ENCODE data around the gene RND3.

Gene RND3

DNA sequence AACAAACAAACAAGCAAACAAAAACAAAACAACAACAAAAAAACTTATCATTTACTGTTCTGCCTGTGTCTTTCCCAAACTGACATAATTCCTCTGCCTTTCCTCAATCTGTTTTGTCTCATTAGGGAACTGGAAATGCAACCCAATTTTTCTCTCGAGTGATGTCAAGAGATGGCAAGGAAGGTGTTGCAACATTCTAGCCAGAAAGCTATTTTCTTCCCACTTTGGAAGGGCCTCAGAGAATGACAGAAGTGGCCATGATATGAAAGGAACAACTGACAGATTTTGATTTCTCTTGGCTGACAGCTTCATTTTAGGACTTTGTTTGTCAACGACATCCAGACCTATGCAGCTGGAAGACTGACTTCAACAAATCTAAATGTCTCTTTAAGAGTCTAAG, 24.7 kb downstream of the RND3 start:
- no peak overlapping the region for H3K27ac ChIP-seq (ENCODE audit: low read length)
- TF ChIP-seq EZH2 (IDR thresholded peaks at IDR 0.05; ENCODE audit: borderline replicate concordance, low read depth, low read length, severe bottlenecking) = no peak
- TF ChIP-seq, protein P1, sequence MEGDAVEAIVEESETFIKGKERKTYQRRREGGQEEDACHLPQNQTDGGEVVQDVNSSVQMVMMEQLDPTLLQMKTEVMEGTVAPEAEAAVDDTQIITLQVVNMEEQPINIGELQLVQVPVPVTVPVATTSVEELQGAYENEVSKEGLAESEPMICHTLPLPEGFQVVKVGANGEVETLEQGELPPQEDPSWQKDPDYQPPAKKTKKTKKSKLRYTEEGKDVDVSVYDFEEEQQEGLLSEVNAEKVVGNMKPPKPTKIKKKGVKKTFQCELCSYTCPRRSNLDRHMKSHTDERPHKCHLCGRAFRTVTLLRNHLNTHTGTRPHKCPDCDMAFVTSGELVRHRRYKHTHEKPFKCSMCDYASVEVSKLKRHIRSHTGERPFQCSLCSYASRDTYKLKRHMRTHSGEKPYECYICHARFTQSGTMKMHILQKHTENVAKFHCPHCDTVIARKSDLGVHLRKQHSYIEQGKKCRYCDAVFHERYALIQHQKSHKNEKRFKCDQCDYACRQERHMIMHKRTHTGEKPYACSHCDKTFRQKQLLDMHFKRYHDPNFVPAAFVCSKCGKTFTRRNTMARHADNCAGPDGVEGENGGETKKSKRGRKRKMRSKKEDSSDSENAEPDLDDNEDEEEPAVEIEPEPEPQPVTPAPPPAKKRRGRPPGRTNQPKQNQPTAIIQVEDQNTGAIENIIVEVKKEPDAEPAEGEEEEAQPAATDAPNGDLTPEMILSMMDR (IDR thresholded peaks at IDR 0.05; ENCODE audit: borderline replicate concordance, extremely low read depth, low read length, poor library complexity, severe bottlenecking) = no peak
- H3K27me3 ChIP-seq (ENCODE audit: insufficient read depth, low read length, poor library complexity) = no peaks in the 10 kb centered on the region
- DNase-seq = no peak
- H2AFZ ChIP-seq (ENCODE audit: low read depth, low read length) = no peak overlapping the region
- no peaks in the 10 kb centered on the region for H3K79me2 ChIP-seq (ENCODE audit: insufficient read depth, low read length)
- no peaks in the 10 kb centered on the region for H4K20me1 ChIP-seq (ENCODE audit: insufficient read depth, low read length)
- H3K4me2 ChIP-seq (ENCODE audit: insufficient read depth, low read length) = no peak overlapping the region
- no peaks in the 10 kb centered on the region for H3K9me3 ChIP-seq (ENCODE audit: insufficient read depth, low read length, severe bottlenecking)
- H3K9ac ChIP-seq (ENCODE audit: low read depth, low read length) = no peak overlapping the region
- H3K4me1 ChIP-seq (ENCODE audit: insufficient read depth, low read length) = peaks cover 31% of the 10 kb centered on the region
- ATAC-seq (ENCODE audit: insufficient read depth, low read depth) = no peak
- H3K4me3 ChIP-seq (ENCODE audit: low read depth in 1 of 2, low read length in 2 of 2) = no peak overlapping the region
- no peaks in the 10 kb centered on the region for H3K36me3 ChIP-seq (ENCODE audit: insufficient read depth, low read length)

DNA sequence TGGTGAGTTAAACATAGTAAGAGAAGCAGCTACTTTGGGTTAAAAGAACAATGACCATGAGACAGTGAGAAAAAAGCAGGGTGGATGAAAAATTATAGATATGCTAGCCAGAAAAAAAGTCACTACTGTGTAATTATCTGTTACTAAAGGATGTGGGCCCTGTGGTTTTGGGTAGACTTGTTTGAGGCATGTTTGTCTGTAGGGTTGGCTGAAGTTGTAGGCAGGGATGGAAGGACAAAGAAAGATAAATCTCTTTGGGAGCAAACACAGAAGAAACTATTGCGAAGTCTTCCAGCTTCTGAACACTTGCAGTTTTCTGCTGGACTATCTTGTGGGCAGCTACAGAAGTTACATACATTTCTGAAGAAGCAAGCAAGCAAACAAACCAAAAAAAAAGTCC, 28.2 kb downstream of the RND3 start:
- Histone ChIP-seq H3K27ac (ENCODE audit: low read length) (peak overlapping the region; percentile 63), H3K27me3 (ENCODE audit: insufficient read depth, low read length, poor library complexity) (no peaks in the 10 kb centered on the region), H4K20me1 (ENCODE audit: insufficient read depth, low read length) (no peaks in the 10 kb centered on the region), H3K36me3 (ENCODE audit: insufficient read depth, low read length) (no peaks in the 10 kb centered on the region), H2AFZ (ENCODE audit: low read depth, low read length) (peak overlapping the region; percentile 4; the same call in 1 of the 2 replicates), H3K9me3 (ENCODE audit: insufficient read depth, low read length, severe bottlenecking) (no peaks in the 10 kb centered on the region), H3K4me2 (ENCODE audit: insufficient read depth, low read length) (peak overlapping the region; percentile 52), H3K4me3 (ENCODE audit: low read depth in 1 of 2, low read length in 2 of 2) (peak overlapping the region in 1 of 2 experiments; percentile 14; a peak in 2 of 4 replicates), H3K79me2 (ENCODE audit: insufficient read depth, low read length) (no peaks in the 10 kb centered on the region), H3K9ac (ENCODE audit: low read depth, low read length) (peak overlapping the region; percentile 33), H3K4me1 (ENCODE audit: insufficient read depth, low read length) (peaks cover 40% of the 10 kb centered on the region)
- TF ChIP-seq EZH2 (IDR thresholded peaks at IDR 0.05; ENCODE audit: borderline replicate concordance, low read depth, low read length, severe bottlenecking) = no peak
- TF ChIP-seq, protein P1 (IDR thresholded peaks at IDR 0.05; ENCODE audit: borderline replicate concordance, extremely low read depth, low read length, poor library complexity, severe bottlenecking) = no peak
- DNase-seq (peak; percentile 66), ATAC-seq (ENCODE audit: insufficient read depth, low read depth) (peak; percentile 96)

DNA sequence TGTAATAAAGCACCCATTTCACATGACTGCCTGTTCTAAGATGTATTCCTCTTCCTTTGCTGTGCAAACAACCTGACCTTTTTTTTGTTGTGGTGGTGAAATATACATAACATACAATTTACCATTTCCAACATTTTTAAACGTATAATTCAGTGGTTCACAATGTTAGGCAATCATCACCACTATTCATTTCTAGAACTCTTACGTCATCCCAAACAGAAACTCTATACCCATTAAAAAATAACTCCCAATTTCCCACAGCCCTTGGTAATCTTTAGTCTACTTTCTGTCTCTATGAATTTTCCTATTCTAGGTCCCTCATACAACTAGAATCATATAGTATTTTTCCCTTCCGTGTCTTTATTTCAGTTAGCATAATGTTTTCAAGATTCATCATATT, 36.7 kb downstream of the RND3 start:
- no peak overlapping the region for H3K4me3 ChIP-seq (ENCODE audit: low read depth in 1 of 2, low read length in 2 of 2)
- H2AFZ ChIP-seq (ENCODE audit: low read depth, low read length) = no peak overlapping the region
- H3K4me1 ChIP-seq (ENCODE audit: insufficient read depth, low read length) = peaks cover 50% of the 10 kb centered on the region
- no peaks in the 10 kb centered on the region for H3K27me3 ChIP-seq (ENCODE audit: insufficient read depth, low read length, poor library complexity)
- ATAC-seq (ENCODE audit: insufficient read depth, low read depth) (no peak), DNase-seq (no peak)
- H3K9ac ChIP-seq (ENCODE audit: low read depth, low read length) = no peak overlapping the region
- TF ChIP-seq, protein P1 (IDR thresholded peaks at IDR 0.05; ENCODE audit: borderline replicate concordance, extremely low read depth, low read length, poor library complexity, severe bottlenecking) = no peak
- TF ChIP-seq EZH2 (IDR thresholded peaks at IDR 0.05; ENCODE audit: borderline replicate concordance, low read depth, low read length, severe bottlenecking) = no peak
- H3K9me3 ChIP-seq (ENCODE audit: insufficient read depth, low read length, severe bottlenecking) = no peaks in the 10 kb centered on the region
- no peaks in the 10 kb centered on the region for H4K20me1 ChIP-seq (ENCODE audit: insufficient read depth, low read length)
- no peaks in the 10 kb centered on the region for H3K36me3 ChIP-seq (ENCODE audit: insufficient read depth, low read length)
- H3K27ac ChIP-seq (ENCODE audit: low read length) = peak overlapping the region; percentile 71
- no peak overlapping the region for H3K4me2 ChIP-seq (ENCODE audit: insufficient read depth, low read length)
- H3K79me2 ChIP-seq (ENCODE audit: insufficient read depth, low read length) = no peaks in the 10 kb centered on the region

- peak overlapping the region; percentile 78 for H3K27ac ChIP-seq (ENCODE audit: low read length)
- H3K4me1 ChIP-seq (ENCODE audit: insufficient read depth, low read length) = peaks cover 50% of the 10 kb centered on the region
- no peaks in the 10 kb centered on the region for H3K36me3 ChIP-seq (ENCODE audit: insufficient read depth, low read length)
- no peaks in the 10 kb centered on the region for H4K20me1 ChIP-seq (ENCODE audit: insufficient read depth, low read length)
- no peaks in the 10 kb centered on the region for H3K27me3 ChIP-seq (ENCODE audit: insufficient read depth, low read length, poor library complexity)
- ATAC-seq (ENCODE audit: insufficient read depth, low read depth) = peak; percentile 91
- H3K4me2 ChIP-seq (ENCODE audit: insufficient read depth, low read length) = peak overlapping the region; percentile 41
- H3K79me2 ChIP-seq (ENCODE audit: insufficient read depth, low read length) = no peaks in the 10 kb centered on the region
- no peaks in the 10 kb centered on the region for H3K9me3 ChIP-seq (ENCODE audit: insufficient read depth, low read length, severe bottlenecking)
- no peak for TF ChIP-seq EZH2 (IDR thresholded peaks at IDR 0.05; ENCODE audit: borderline replicate concordance, low read depth, low read length, severe bottlenecking)
- TF ChIP-seq, protein P1 (IDR thresholded peaks at IDR 0.05; ENCODE audit: borderline replicate concordance, extremely low read depth, low read length, poor library complexity, severe bottlenecking) = no peak
- DNase-seq = peak; percentile 71
- peak overlapping the region; percentile 41 for H2AFZ ChIP-seq (ENCODE audit: low read depth, low read length)
- peak overlapping the region; percentile 29; the same call in 1 of the 2 replicates for H3K9ac ChIP-seq (ENCODE audit: low read depth, low read length)
- no peak overlapping the region for H3K4me3 ChIP-seq (ENCODE audit: low read depth in 1 of 2, low read length in 2 of 2)
Observed at GRCh38 chr2:150449856-150450255, 37.6 kb downstream of the RND3 start.

Measured in DND-41 (cell line).